ENCODE data around the gene FAN1.

The FAN1 gene

GRCh38 chr15:30991255-30992235, 87.8 kb downstream of the FAN1 start, which contains the start of gene MTMR10:
Gene MTMR10, minus strand, starts transcription at chr15:30991628. Its CDS starts 122 bp downstream, at chr15:30991506.
- Histone ChIP-seq H3K9me3 (ENCODE audit: low read length) (no peaks in the 10 kb centered on the region), H3K4me3 (ENCODE audit: low read depth in 1 of 2, low read length in 2 of 2) (peak within 1 kb of the TSS; percentile 91 to 96), H3K27me3 (ENCODE audit: control insufficient read depth in 1 of 2, insufficient read depth in 2 of 2, low read length in 2 of 2) (no peaks in the 10 kb centered on the region), H3K9ac (ENCODE audit: low read length) (peak within 1 kb of the TSS; percentile 79), H3K27ac (ENCODE audit: low read depth, low read length) (peak within 1 kb of the TSS; percentile 92), H3K4me1 (ENCODE audit: insufficient read depth, low read length) (peaks cover 14% of the 10 kb centered on the region), H3K36me3 (ENCODE audit: insufficient read depth, low read length) (no peaks in the 10 kb centered on the region)

- no peaks in the 10 kb centered on the region for H3K36me3 ChIP-seq (ENCODE audit: insufficient read depth, low read length)
- peak overlapping the region; percentile 91 to 96 for H3K4me3 ChIP-seq (ENCODE audit: low read depth in 1 of 2, low read length in 2 of 2)
- peak overlapping the region; percentile 50 for H3K9ac ChIP-seq (ENCODE audit: low read length)
- peaks cover 14% of the 10 kb centered on the region for H3K4me1 ChIP-seq (ENCODE audit: insufficient read depth, low read length)
- H3K27ac ChIP-seq (ENCODE audit: low read depth, low read length) = peak overlapping the region; percentile 91
- H3K27me3 ChIP-seq (ENCODE audit: control insufficient read depth in 1 of 2, insufficient read depth in 2 of 2, low read length in 2 of 2) = no peaks in the 10 kb centered on the region
- no peaks in the 10 kb centered on the region for H3K9me3 ChIP-seq (ENCODE audit: low read length)
Measured at GRCh38 chr15:30992249-30992864, 88.6 kb downstream of the FAN1 start.
